SU-DHL-6 (cell line): ENCODE measurements around the gene CFAP58.

Experiments used
- H2AFZ ChIP-seq: fragments of 200-600 bp; sonication (generic); 2 replicates; pipeline ENCODE4 v1.6.1; 2014; ENCODE audit warnings: low read depth, mild to moderate bottlenecking, moderate library complexity, mixed read lengths, antibody characterized with exemption, low read length; ENCODE audit not compliant: severe bottlenecking
- H3F3A ChIP-seq: fragments of 200-600 bp; shearing (Covaris generic); 2 replicates; pipeline ENCODE4 v1.6.0; 2016; ENCODE audit warnings: antibody characterized with exemption, mild to moderate bottlenecking; ENCODE audit not compliant: insufficient read depth
- H3K27ac ChIP-seq: fragments of 200-600 bp; sonication (generic); 2 replicates; pipeline ENCODE4 v1.5.1; 2016; ENCODE audit warnings: low read depth, mild to moderate bottlenecking, low read length, moderate library complexity, mixed read lengths
- H3K27me3 ChIP-seq: fragments of 200-600 bp; sonication (generic), shearing (Covaris generic); 2 replicates; pipeline ENCODE4 v1.6.0; 2014; ENCODE audit warnings: mild to moderate bottlenecking, low read length
- H3K36me3 ChIP-seq: fragments of 200-600 bp; sonication (generic); 2 replicates; pipeline ENCODE4 v1.6.1; 2014; ENCODE audit warnings: mild to moderate bottlenecking, low read length, mixed read lengths
- H3K4me2 ChIP-seq: fragments of 300-600, 200-600 bp; shearing (Covaris generic), sonication (generic); 2 replicates; pipeline ENCODE4 v1.6.0; 2014; ENCODE audit warnings: low read length, low read depth, mild to moderate bottlenecking; ENCODE audit not compliant: poor library complexity, severe bottlenecking
- H3K4me3 ChIP-seq: fragments of 200-600 bp; sonication (generic); 2 replicates; pipeline ENCODE4 v1.5.1; 2014; ENCODE audit warnings: antibody characterized with exemption, low read length, mild to moderate bottlenecking, mixed read lengths; ENCODE audit not compliant: insufficient read depth, poor library complexity, severe bottlenecking
- H3K79me2 ChIP-seq: fragments of 200-600 bp; sonication (generic); 2 replicates; pipeline ENCODE4 v1.6.1; 2014; ENCODE audit warnings: mild to moderate bottlenecking, low read length, moderate library complexity; ENCODE audit not compliant: insufficient read depth
- H3K9ac ChIP-seq: fragments of 200-600 bp; sonication (generic); 2 replicates; pipeline ENCODE4 v1.7.0; 2014; ENCODE audit warnings: mild to moderate bottlenecking, low read length
- H3K9me2 ChIP-seq: fragments of 200-600 bp; sonication (generic); replicated peaks from 2 replicates; pipeline ENCODE4 v1.6.1; 2014; ENCODE audit warnings: low read length; ENCODE audit not compliant: insufficient read depth
- H3K9me3 ChIP-seq: fragments of 200-600 bp; sonication (generic); 2 replicates; pipeline ENCODE4 v1.6.1; 2014; ENCODE audit warnings: low read length, mixed read lengths; ENCODE audit not compliant: insufficient read depth
- H4K20me1 ChIP-seq: fragments of 200-600 bp; sonication (generic); 2 replicates; pipeline ENCODE4 v1.6.1; 2014; ENCODE audit warnings: low read depth, mild to moderate bottlenecking, antibody characterized with exemption, low read length, moderate library complexity, mixed read lengths
- CTCF ChIP-seq: fragments of 200-600 bp; sonication (generic); IDR thresholded peaks from one replicate; pipeline ENCODE4 v1.5.1; 2017; ENCODE audit warnings: antibody characterized with exemption, mild to moderate bottlenecking, low read length, moderate library complexity; ENCODE audit not compliant: insufficient read depth, poor library complexity, severe bottlenecking
- EZH2phosphoT487 ChIP-seq: fragments of 200-600 bp; sonication (generic), shearing (Covaris generic); conservative IDR thresholded peaks from 2 replicates; pipeline ENCODE4 v1.6.1; 2018; ENCODE audit warnings: mild to moderate bottlenecking, antibody characterized with exemption, low read length, moderate library complexity, mixed read lengths

Gene CFAP58

GRCh38 chr10:104450954-104451353, 97.3 kb downstream of the CFAP58 start:
- Histone ChIP-seq H3K4me2 (no peak overlapping the region), H3K9me3 (no peaks in the 10 kb centered on the region), H2AFZ (no peak overlapping the region), H3K4me3 (no peak overlapping the region), H3K9me2 (no peaks in the 10 kb centered on the region), H3K27me3 (0 out of 2 replicates have a peak, but pooled peaks cover 2% of the 10 kb centered on the region), H3K36me3 (no peaks in the 10 kb centered on the region), H4K20me1 (no peaks in the 10 kb centered on the region), H3K9ac (no peak overlapping the region), H3K79me2 (no peaks in the 10 kb centered on the region), H3K27ac (no peak overlapping the region), H3F3A (no peaks in the 10 kb centered on the region)
- no peak for TF ChIP-seq CTCF
- no peak for TF ChIP-seq EZH2phosphoT487

GRCh38 chr10:104452977-104453376, 99.3 kb downstream of the CFAP58 start:
- H3K27me3 ChIP-seq = no peaks in the 10 kb centered on the region
- H3K36me3 ChIP-seq = no peaks in the 10 kb centered on the region
- H4K20me1 ChIP-seq = no peaks in the 10 kb centered on the region
- no peak overlapping the region for H2AFZ ChIP-seq
- no peaks in the 10 kb centered on the region for H3K9me2 ChIP-seq
- H3F3A ChIP-seq = no peaks in the 10 kb centered on the region
- H3K4me2 ChIP-seq = no peak overlapping the region
- H3K4me3 ChIP-seq = no peak overlapping the region
- no peak for TF ChIP-seq EZH2phosphoT487
- no peak for TF ChIP-seq CTCF
- H3K79me2 ChIP-seq = no peaks in the 10 kb centered on the region
- no peak overlapping the region for H3K27ac ChIP-seq
- no peaks in the 10 kb centered on the region for H3K9me3 ChIP-seq
- H3K9ac ChIP-seq = no peak overlapping the region

GRCh38 chr10:104456802-104457542, 103.3 kb downstream of the CFAP58 start:
- Histone ChIP-seq H3K9me2 (no peaks in the 10 kb centered on the region), H3K36me3 (no peaks in the 10 kb centered on the region), H3K9me3 (no peaks in the 10 kb centered on the region), H3K27ac (no peak overlapping the region), H3K4me2 (no peak overlapping the region), H2AFZ (no peak overlapping the region), H3K9ac (no peak overlapping the region), H4K20me1 (no peaks in the 10 kb centered on the region), H3K79me2 (no peaks in the 10 kb centered on the region), H3K4me3 (no peak overlapping the region), H3F3A (no peaks in the 10 kb centered on the region), H3K27me3 (no peaks in the 10 kb centered on the region)
- TF ChIP-seq EZH2phosphoT487 = no peak
- TF ChIP-seq CTCF = no peak
